H1 (cell line): ENCODE measurements around the gene WDR4.

ENCODE experiments used
- ASH2L ChIP-seq: fragments of 200-600, 300-600 bp; sonication (generic); IDR thresholded peaks from one replicate; pipeline ENCODE4 v1.7.1; 2017; ENCODE audit warnings: low read length
- EP300 ChIP-seq, 2 experiments: IDR thresholded peaks; 1 replicate in 1 of 2; 2 replicates in 1 of 2; pipeline ENCODE4 v1.6.1; 2011 to 2012; ENCODE audit warnings: low read depth in 2 of 2, low read length in 2 of 2, mild to moderate bottlenecking in 2 of 2, borderline replicate concordance in 1 of 2, inconsistent platforms in 1 of 2, moderate library complexity in 1 of 2
- MAFK ChIP-seq: IDR thresholded peaks from 2 replicates; pipeline ENCODE4 v1.6.1; 2012; ENCODE audit warnings: low read depth, mild to moderate bottlenecking, improper control_type of control experiment, low read length
- RAD21 ChIP-seq, 2 experiments: IDR thresholded peaks in 1 of 2; conservative IDR thresholded peaks in 1 of 2; 2 replicates each; pipeline ENCODE4 v1.6.1; 2011; ENCODE audit warnings: low read depth in 2 of 2, low read length in 2 of 2, improper control_type of control experiment in 1 of 2, inconsistent platforms in 1 of 2, mild to moderate bottlenecking in 1 of 2, moderate library complexity in 1 of 2
- RBBP5 ChIP-seq: IDR thresholded peaks from 2 replicates; pipeline ENCODE4 v1.7.1; 2012; ENCODE audit warnings: low read depth, mild to moderate bottlenecking, inconsistent platforms, low read length, moderate library complexity, borderline replicate concordance
- SP1 ChIP-seq: IDR thresholded peaks from 2 replicates; pipeline ENCODE4 v1.6.1; 2011; ENCODE audit warnings: low read depth, low read length
- SUZ12 ChIP-seq: fragments of 200-600 bp; sonication (generic); IDR thresholded peaks from 2 replicates; pipeline ENCODE4 v1.6.1; 2012; ENCODE audit warnings: mild to moderate bottlenecking, inconsistent platforms, low read length, moderate library complexity, mixed read lengths
- TCF12 ChIP-seq: IDR thresholded peaks from 2 replicates; pipeline ENCODE4 v1.6.1; 2011; ENCODE audit warnings: low read depth, mild to moderate bottlenecking, low read length
- TF ChIP-seq, protein P1 (sequence below): IDR thresholded peaks from 2 replicates; pipeline ENCODE4 v1.6.1; 2012; ENCODE audit warnings: inconsistent platforms
- TF ChIP-seq, protein P2 (sequence below), 3 experiments: IDR thresholded peaks; 1 replicate in 2 of 3; 2 replicates in 1 of 3; pipeline versions ENCODE4 v1.5.1 to v1.6.1; 2011; ENCODE audit warnings: low read length in 3 of 3, mild to moderate bottlenecking in 3 of 3, inconsistent platforms in 2 of 3, low read depth in 1 of 3, moderate library complexity in 1 of 3; ENCODE audit not compliant: insufficient read depth in 1 of 3; ENCODE audit errors: control extremely low read depth in 1 of 3
- TF ChIP-seq, protein P3 (sequence below): IDR thresholded peaks from 2 replicates; pipeline ENCODE4 v1.6.1; 2012; ENCODE audit warnings: inconsistent platforms

DNA sequence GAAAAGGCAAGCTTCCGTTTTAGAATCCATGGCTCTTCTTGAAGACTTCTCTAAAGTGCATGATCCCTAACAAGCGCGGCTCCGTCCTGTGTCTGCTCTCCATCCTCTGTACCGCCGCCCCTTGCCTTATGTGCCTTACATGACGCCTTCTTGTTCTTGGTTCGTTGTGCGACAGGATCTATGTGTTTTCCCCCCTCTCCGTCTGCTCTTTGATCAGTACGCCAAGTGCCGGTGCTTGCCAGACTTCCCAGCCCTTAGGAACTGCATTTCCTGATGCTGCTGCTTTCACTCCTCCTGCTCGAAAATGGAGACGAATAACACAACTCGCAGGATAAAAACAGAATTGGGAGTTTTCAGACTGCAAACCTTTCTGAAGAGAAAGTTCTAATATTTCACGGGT lies 26.9 kb upstream of the WDR4 start:
- TF ChIP-seq, protein P1, sequence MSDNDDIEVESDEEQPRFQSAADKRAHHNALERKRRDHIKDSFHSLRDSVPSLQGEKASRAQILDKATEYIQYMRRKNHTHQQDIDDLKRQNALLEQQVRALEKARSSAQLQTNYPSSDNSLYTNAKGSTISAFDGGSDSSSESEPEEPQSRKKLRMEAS = no peak
- no peak for TF ChIP-seq RAD21 (IDR thresholded peaks at IDR 0.05 in 1 of 2, conservative IDR thresholded peaks at IDR 0.05 in 1 of 2; ENCODE audit: low read depth in 2 of 2, low read length in 2 of 2)
- TF ChIP-seq ASH2L = no peak
- TF ChIP-seq, protein P2, sequence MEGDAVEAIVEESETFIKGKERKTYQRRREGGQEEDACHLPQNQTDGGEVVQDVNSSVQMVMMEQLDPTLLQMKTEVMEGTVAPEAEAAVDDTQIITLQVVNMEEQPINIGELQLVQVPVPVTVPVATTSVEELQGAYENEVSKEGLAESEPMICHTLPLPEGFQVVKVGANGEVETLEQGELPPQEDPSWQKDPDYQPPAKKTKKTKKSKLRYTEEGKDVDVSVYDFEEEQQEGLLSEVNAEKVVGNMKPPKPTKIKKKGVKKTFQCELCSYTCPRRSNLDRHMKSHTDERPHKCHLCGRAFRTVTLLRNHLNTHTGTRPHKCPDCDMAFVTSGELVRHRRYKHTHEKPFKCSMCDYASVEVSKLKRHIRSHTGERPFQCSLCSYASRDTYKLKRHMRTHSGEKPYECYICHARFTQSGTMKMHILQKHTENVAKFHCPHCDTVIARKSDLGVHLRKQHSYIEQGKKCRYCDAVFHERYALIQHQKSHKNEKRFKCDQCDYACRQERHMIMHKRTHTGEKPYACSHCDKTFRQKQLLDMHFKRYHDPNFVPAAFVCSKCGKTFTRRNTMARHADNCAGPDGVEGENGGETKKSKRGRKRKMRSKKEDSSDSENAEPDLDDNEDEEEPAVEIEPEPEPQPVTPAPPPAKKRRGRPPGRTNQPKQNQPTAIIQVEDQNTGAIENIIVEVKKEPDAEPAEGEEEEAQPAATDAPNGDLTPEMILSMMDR (IDR thresholded peaks at IDR 0.05; ENCODE audit: control extremely low read depth in 1 of 3, insufficient read depth in 1 of 3, low read depth in 1 of 3, low read length in 3 of 3) = no peak
- TF ChIP-seq EP300 (IDR thresholded peaks at IDR 0.05; ENCODE audit: borderline replicate concordance in 1 of 2, low read depth in 2 of 2, low read length in 2 of 2) = no peak
- TF ChIP-seq MAFK = no peak
- TF ChIP-seq RBBP5 = no peak
- TF ChIP-seq SP1 = no peak
- no peak for TF ChIP-seq SUZ12
- TF ChIP-seq, protein P3, sequence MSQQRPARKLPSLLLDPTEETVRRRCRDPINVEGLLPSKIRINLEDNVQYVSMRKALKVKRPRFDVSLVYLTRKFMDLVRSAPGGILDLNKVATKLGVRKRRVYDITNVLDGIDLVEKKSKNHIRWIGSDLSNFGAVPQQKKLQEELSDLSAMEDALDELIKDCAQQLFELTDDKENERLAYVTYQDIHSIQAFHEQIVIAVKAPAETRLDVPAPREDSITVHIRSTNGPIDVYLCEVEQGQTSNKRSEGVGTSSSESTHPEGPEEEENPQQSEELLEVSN = no peak
- TF ChIP-seq TCF12 = no peak
